Measurements from ENCODE around the gene CCDC88A. TPM values are rescaled to one million over a fixed set of nuclear protein-coding genes. Genes with fewer than 3 reads are reported as not detected.

The CCDC88A gene
- total RNA-seq, 5 donors from 2014 or later (not counting 1 experiment from before 2014, with no cell fraction given): 13.2 to 15.7 (median 14.3) TPM

- H3K4me3 Mint-ChIP-seq: no peak overlapping the region
- H3K4me1 Mint-ChIP-seq: no peaks in the 10 kb centered on the region
- CTCF ChIA-PET: interaction anchor here in 1 of 2 donors (0.7 kb wide), 1 partner anchor 23 kb away, joined by 3 read pairs; no protein-coding TSS in a partner anchor
Observed at GRCh38 chr2:55334728-55335127, 84.9 kb downstream of the CCDC88A start.

GRCh38 chr2:55330541-55331297 is 88.9 kb downstream of the CCDC88A start:
- POLR2A ChIA-PET: interaction anchor here in 1 of 2 donors (0.5 to 0.6 kb wide), 3 partner anchors 10 to 187 kb away, joined by 3 to 6 read pairs (median 3); no protein-coding TSS in a partner anchor

More at GRCh38 chr2:55334728-55335127, 84.9 kb downstream of the CCDC88A start:
- no peaks in the 10 kb centered on the region for H3K9me3 ChIP-seq
- Mint-ChIP-seq H3K27me3 (no peaks in the 10 kb centered on the region), H3K27ac (no peak overlapping the region), H3K9me3 (no peaks in the 10 kb centered on the region), H3K36me3 (peaks cover 12% of the 10 kb centered on the region)
- ATAC-seq (replicated peaks in 1 of 4) (no peak), DNase-seq (no peak)
- POLR2A ChIA-PET: no interaction called here
- no peaks in the 10 kb centered on the region for H3K4me1 ChIP-seq (ENCODE audit: control insufficient read depth in 1 of 2, extremely low read depth in 1 of 2, insufficient read depth in 2 of 2, low read length in 2 of 2)
- WGBS (ENCODE audit: insufficient coverage): no CpG with 5 or more reads among the region's 2 CpGs
- no peak overlapping the region for H3K4me3 ChIP-seq (ENCODE audit: control insufficient read depth in 1 of 2, extremely low read depth in 1 of 2, low read length in 1 of 2)
- H3K27me3 ChIP-seq (replicated peaks in 1 of 2; ENCODE audit: control insufficient read depth in 2 of 2, extremely low read depth in 1 of 2, insufficient read depth in 2 of 2, low read length in 1 of 2): no peaks in the 10 kb centered on the region
- peaks cover 0 to 6% of the 10 kb centered on the region in 2 donors for H3K36me3 ChIP-seq (ENCODE audit: control insufficient read depth in 2 of 2, extremely low read depth in 1 of 2, insufficient read depth in 1 of 2, low read length in 1 of 2)
- no peak overlapping the region for H3K27ac ChIP-seq (ENCODE audit: low read length)

GRCh38 chr2:55327470-55328230 is 92.0 kb downstream of the CCDC88A start:
- no peaks in the 10 kb centered on the region for H3K4me1 ChIP-seq (ENCODE audit: control insufficient read depth in 1 of 2, extremely low read depth in 1 of 2, insufficient read depth in 2 of 2, low read length in 2 of 2)
- no peaks in the 10 kb centered on the region for H3K9me3 ChIP-seq
- H3K36me3 ChIP-seq (ENCODE audit: control insufficient read depth in 2 of 2, extremely low read depth in 1 of 2, insufficient read depth in 1 of 2, low read length in 1 of 2): peaks cover 0 to 4% of the 10 kb centered on the region in 2 donors
- Mint-ChIP-seq H3K27me3 (no peaks in the 10 kb centered on the region), H3K27ac (no peak overlapping the region), H3K36me3 (peaks cover 20% of the 10 kb centered on the region), H3K4me1 (no peaks in the 10 kb centered on the region), H3K4me3 (no peak overlapping the region), H3K9me3 (peaks cover 0 to 6% (median 0%) of the 10 kb centered on the region in 3 donors)
- ATAC-seq (replicated peaks in 1 of 4) (no peak), DNase-seq (no peak)
- H3K27ac ChIP-seq (ENCODE audit: low read length): no peak overlapping the region
- ChIA-PET POLR2A (interaction anchor here in 1 of 2 donors (0.5 kb wide), 1 partner anchor 1120 kb away, joined by 4 read pairs; no protein-coding TSS in a partner anchor), CTCF (no interaction called here)
- H3K27me3 ChIP-seq (replicated peaks in 1 of 2; ENCODE audit: control insufficient read depth in 2 of 2, extremely low read depth in 1 of 2, insufficient read depth in 2 of 2, low read length in 1 of 2): no peaks in the 10 kb centered on the region
- no peak overlapping the region for H3K4me3 ChIP-seq (ENCODE audit: control insufficient read depth in 1 of 2, extremely low read depth in 1 of 2, low read length in 1 of 2)
- WGBS (ENCODE audit: insufficient coverage): no CpG with 5 or more reads among the region's 3 CpGs

More at GRCh38 chr2:55330541-55331297, 88.9 kb downstream of the CCDC88A start:
- ATAC-seq (replicated peaks in 1 of 4): no peak
- H3K27ac ChIP-seq (ENCODE audit: low read length): no peak overlapping the region
- no peaks in the 10 kb centered on the region for H3K27me3 Mint-ChIP-seq
- no CpG with 5 or more reads among the region's 1 CpG for WGBS (ENCODE audit: insufficient coverage)
- no peaks in the 10 kb centered on the region for H3K4me1 ChIP-seq (ENCODE audit: control insufficient read depth in 1 of 2, extremely low read depth in 1 of 2, insufficient read depth in 2 of 2, low read length in 2 of 2)
- H3K27me3 ChIP-seq (replicated peaks in 1 of 2; ENCODE audit: control insufficient read depth in 2 of 2, extremely low read depth in 1 of 2, insufficient read depth in 2 of 2, low read length in 1 of 2): no peaks in the 10 kb centered on the region
- peaks cover 0 to 4% of the 10 kb centered on the region in 2 donors for H3K36me3 ChIP-seq (ENCODE audit: control insufficient read depth in 2 of 2, extremely low read depth in 1 of 2, insufficient read depth in 1 of 2, low read length in 1 of 2)
- no peak overlapping the region for H3K4me3 Mint-ChIP-seq
- CTCF ChIA-PET: no interaction called here
- no peaks in the 10 kb centered on the region for H3K9me3 ChIP-seq
- H3K36me3 Mint-ChIP-seq: peaks cover 29% of the 10 kb centered on the region
- H3K4me1 Mint-ChIP-seq: no peaks in the 10 kb centered on the region
- H3K4me3 ChIP-seq (ENCODE audit: control insufficient read depth in 1 of 2, extremely low read depth in 1 of 2, low read length in 1 of 2): no peak overlapping the region
- H3K27ac Mint-ChIP-seq: no peak overlapping the region
- DNase-seq: no peak
- H3K9me3 Mint-ChIP-seq: peaks cover 0 to 3% (median 0%) of the 10 kb centered on the region in 3 donors

GRCh38 chr2:55314985-55315384 is 104.7 kb downstream of the CCDC88A start:
- Histone ChIP-seq H3K4me1 (ENCODE audit: control insufficient read depth in 1 of 2, extremely low read depth in 1 of 2, insufficient read depth in 2 of 2, low read length in 2 of 2) (no peaks in the 10 kb centered on the region), H3K27me3 (replicated peaks in 1 of 2; ENCODE audit: control insufficient read depth in 2 of 2, extremely low read depth in 1 of 2, insufficient read depth in 2 of 2, low read length in 1 of 2) (no peaks in the 10 kb centered on the region), H3K9me3 (no peaks in the 10 kb centered on the region), H3K4me3 (ENCODE audit: control insufficient read depth in 1 of 2, extremely low read depth in 1 of 2, low read length in 1 of 2) (no peak overlapping the region), H3K27ac (ENCODE audit: low read length) (no peak overlapping the region), H3K36me3 (ENCODE audit: control insufficient read depth in 2 of 2, extremely low read depth in 1 of 2, insufficient read depth in 1 of 2, low read length in 1 of 2) (peaks cover 3 to 13% of the 10 kb centered on the region in 2 donors)
- Mint-ChIP-seq H3K36me3 (peaks cover 26% of the 10 kb centered on the region), H3K27ac (no peak overlapping the region), H3K4me3 (no peak overlapping the region), H3K9me3 (no peaks in the 10 kb centered on the region), H3K27me3 (no peaks in the 10 kb centered on the region), H3K4me1 (no peaks in the 10 kb centered on the region)
- POLR2A ChIA-PET: no interaction called here
- DNase-seq (no peak), ATAC-seq (replicated peaks in 1 of 4) (no peak)
- no CpG with 5 or more reads among the region's 1 CpG for WGBS (ENCODE audit: insufficient coverage)
- CTCF ChIA-PET: interaction anchor here in 1 of 2 donors (1.5 kb wide), 1 partner anchor 11 kb away, joined by 3 read pairs; no protein-coding TSS in a partner anchor

- peaks cover 5 to 11% of the 10 kb centered on the region in 2 donors for H3K36me3 ChIP-seq (ENCODE audit: control insufficient read depth in 2 of 2, extremely low read depth in 1 of 2, insufficient read depth in 1 of 2, low read length in 1 of 2)
- H3K27me3 Mint-ChIP-seq: no peaks in the 10 kb centered on the region
- WGBS (ENCODE audit: insufficient coverage): no CpG with 5 or more reads among the region's 1 CpG
- H3K4me3 Mint-ChIP-seq: no peak overlapping the region
- H3K4me1 ChIP-seq (ENCODE audit: control insufficient read depth in 1 of 2, extremely low read depth in 1 of 2, insufficient read depth in 2 of 2, low read length in 2 of 2): no peaks in the 10 kb centered on the region
- peaks cover 29% of the 10 kb centered on the region for H3K36me3 Mint-ChIP-seq
- H3K27ac Mint-ChIP-seq: no peak overlapping the region
- ChIA-PET POLR2A (interaction anchor here in 1 of 2 donors (0.6 kb wide), 1 partner anchor 41 kb away, joined by 7 read pairs; no protein-coding TSS in a partner anchor), CTCF (no interaction called here)
- no peak for ATAC-seq (replicated peaks in 1 of 4)
- peaks cover 0 to 2% (median 2%) of the 10 kb centered on the region in 3 donors for H3K4me1 Mint-ChIP-seq
- H3K9me3 Mint-ChIP-seq: no peaks in the 10 kb centered on the region
- no peaks in the 10 kb centered on the region for H3K9me3 ChIP-seq
- H3K27me3 ChIP-seq (replicated peaks in 1 of 2; ENCODE audit: control insufficient read depth in 2 of 2, extremely low read depth in 1 of 2, insufficient read depth in 2 of 2, low read length in 1 of 2): no peaks in the 10 kb centered on the region
- DNase-seq: no peak
- no peak overlapping the region for H3K4me3 ChIP-seq (ENCODE audit: control insufficient read depth in 1 of 2, extremely low read depth in 1 of 2, low read length in 1 of 2)
- H3K27ac ChIP-seq (ENCODE audit: low read length): no peak overlapping the region
Observed at GRCh38 chr2:55311444-55311870, 108.2 kb downstream of the CCDC88A start.

GRCh38 chr2:55309446-55309845 is 110.2 kb downstream of the CCDC88A start:
- Histone ChIP-seq H3K36me3 (ENCODE audit: control insufficient read depth in 2 of 2, extremely low read depth in 1 of 2, insufficient read depth in 1 of 2, low read length in 1 of 2) (peaks cover 5 to 10% of the 10 kb centered on the region in 2 donors), H3K4me1 (ENCODE audit: control insufficient read depth in 1 of 2, extremely low read depth in 1 of 2, insufficient read depth in 2 of 2, low read length in 2 of 2) (no peaks in the 10 kb centered on the region)
- no peak overlapping the region for H3K4me3 Mint-ChIP-seq

More at GRCh38 chr2:55309446-55309845, 110.2 kb downstream of the CCDC88A start:
- ATAC-seq (replicated peaks in 1 of 4) (peak in 2 of 4 experiments; percentile 29 to 54), DNase-seq (no peak)
- Mint-ChIP-seq H3K9me3 (no peaks in the 10 kb centered on the region), H3K27ac (no peak overlapping the region), H3K4me1 (peaks cover 0 to 2% (median 2%) of the 10 kb centered on the region in 3 donors), H3K27me3 (no peaks in the 10 kb centered on the region), H3K36me3 (peaks cover 21% of the 10 kb centered on the region)
- Histone ChIP-seq H3K4me3 (ENCODE audit: control insufficient read depth in 1 of 2, extremely low read depth in 1 of 2, low read length in 1 of 2) (no peak overlapping the region), H3K9me3 (no peaks in the 10 kb centered on the region), H3K27ac (ENCODE audit: low read length) (no peak overlapping the region), H3K27me3 (replicated peaks in 1 of 2; ENCODE audit: control insufficient read depth in 2 of 2, extremely low read depth in 1 of 2, insufficient read depth in 2 of 2, low read length in 1 of 2) (no peaks in the 10 kb centered on the region)
- CTCF ChIA-PET: no interaction called here
- no CpG with 5 or more reads among the region's 2 CpGs for WGBS (ENCODE audit: insufficient coverage)
- POLR2A ChIA-PET: no interaction called here
